NCI-H187 (cell line): ENCODE results near the gene KRTAP13-2.

ENCODE experiments used
- DNase-seq, 2 experiments: peaks; one replicate each; lab custom pipeline; 2025; lab: John Stamatoyannopoulos, UW

KRTAP13-2 gene

DNA sequence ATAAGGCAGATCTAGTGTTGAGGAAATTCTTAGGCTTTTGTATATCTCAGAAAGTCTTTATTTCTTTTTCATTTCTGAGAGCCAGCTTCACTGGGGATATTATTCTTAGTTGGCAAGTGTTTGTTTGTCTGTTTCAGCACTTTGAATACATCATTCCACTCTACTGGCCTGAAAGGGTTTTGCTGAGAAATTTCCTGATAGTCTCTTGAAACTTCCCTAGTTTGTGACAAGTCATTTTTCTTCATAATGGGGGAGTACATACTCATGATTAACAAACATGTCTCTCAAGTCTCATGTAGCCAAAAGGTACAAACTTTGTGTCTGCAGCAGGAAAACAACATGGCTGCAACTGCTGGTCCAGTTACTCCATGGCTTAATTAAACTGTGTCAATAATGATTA, 45.7 kb downstream of the KRTAP13-2 start:
- no peak for DNase-seq
